Central memory CD8-positive, alpha-beta T cell (primary cell): ENCODE results near the gene CYB561.

Experiments
- ATAC-seq: fragments of 150-1000 bp; cut with Tn5 transposase; replicated peaks from 2 replicates; pipeline ENCODE4 v1.10.0; 2022; ENCODE audit warnings: mild to moderate bottlenecking, moderate FRiP score, moderate number of reproducible peaks; ENCODE audit not compliant: poor library complexity, severe bottlenecking; ENCODE audit errors: extremely low read depth
- DNase-seq, 2 donors: peaks; one replicate each; pipeline ENCODE4 v3.0.0; 2021; ENCODE audit warnings: low spot score in 2 of 2
- H3K27ac Mint-ChIP-seq: one replicate; pipeline ENCODE4 v1.8.0; 2022; ENCODE audit warnings: low read depth, mild to moderate bottlenecking, moderate library complexity, mixed read lengths
- H3K27me3 Mint-ChIP-seq: one replicate; pipeline ENCODE4 v1.8.0; 2022; ENCODE audit warnings: mixed read lengths
- H3K36me3 Mint-ChIP-seq: one replicate; pipeline ENCODE4 v1.8.0; 2022; ENCODE audit warnings: mild to moderate bottlenecking, moderate library complexity, mixed read lengths; ENCODE audit not compliant: insufficient read depth
- H3K4me1 Mint-ChIP-seq: one replicate; pipeline ENCODE4 v1.8.0; 2022; ENCODE audit warnings: mixed read lengths
- H3K4me3 Mint-ChIP-seq: one replicate; pipeline ENCODE4 v1.8.0; 2022; ENCODE audit warnings: mild to moderate bottlenecking, moderate library complexity, mixed read lengths
- H3K9me3 Mint-ChIP-seq: one replicate; pipeline ENCODE4 v1.8.0; 2022; ENCODE audit warnings: mixed read lengths

CYB561 gene

GRCh38 chr17:63433746-63434591 lies 12.1 kb downstream of the CYB561 start:
- H3K36me3 Mint-ChIP-seq, result peaks cover 11% of the 10 kb centered on the region
- no peak for DNase-seq
- no peaks in the 10 kb centered on the region for H3K27me3 Mint-ChIP-seq
- peaks cover 19% of the 10 kb centered on the region for H3K4me1 Mint-ChIP-seq
- H3K4me3 Mint-ChIP-seq, result no peak overlapping the region
- H3K9me3 Mint-ChIP-seq, result no peaks in the 10 kb centered on the region
- H3K27ac Mint-ChIP-seq, result no peak overlapping the region
- no peak for ATAC-seq

GRCh38 chr17:63431939-63432804 lies 13.9 kb downstream of the CYB561 start:
- no peaks in the 10 kb centered on the region for H3K27me3 Mint-ChIP-seq
- ATAC-seq, result no peak
- no peak overlapping the region for H3K4me3 Mint-ChIP-seq
- peaks cover 33% of the 10 kb centered on the region for H3K4me1 Mint-ChIP-seq
- peak overlapping the region; percentile 35 for H3K27ac Mint-ChIP-seq
- peaks cover 13% of the 10 kb centered on the region for H3K36me3 Mint-ChIP-seq
- no peaks in the 10 kb centered on the region for H3K9me3 Mint-ChIP-seq
- DNase-seq, result no peak

GRCh38 chr17:63431618-63431938 lies 14.5 kb downstream of the CYB561 start:
- peaks cover 13% of the 10 kb centered on the region for H3K36me3 Mint-ChIP-seq
- H3K27me3 Mint-ChIP-seq, result no peaks in the 10 kb centered on the region
- no peak overlapping the region for H3K27ac Mint-ChIP-seq
- no peak overlapping the region for H3K4me3 Mint-ChIP-seq
- H3K4me1 Mint-ChIP-seq, result peaks cover 39% of the 10 kb centered on the region
- ATAC-seq (no peak), DNase-seq (no peak)
- no peaks in the 10 kb centered on the region for H3K9me3 Mint-ChIP-seq

DNA sequence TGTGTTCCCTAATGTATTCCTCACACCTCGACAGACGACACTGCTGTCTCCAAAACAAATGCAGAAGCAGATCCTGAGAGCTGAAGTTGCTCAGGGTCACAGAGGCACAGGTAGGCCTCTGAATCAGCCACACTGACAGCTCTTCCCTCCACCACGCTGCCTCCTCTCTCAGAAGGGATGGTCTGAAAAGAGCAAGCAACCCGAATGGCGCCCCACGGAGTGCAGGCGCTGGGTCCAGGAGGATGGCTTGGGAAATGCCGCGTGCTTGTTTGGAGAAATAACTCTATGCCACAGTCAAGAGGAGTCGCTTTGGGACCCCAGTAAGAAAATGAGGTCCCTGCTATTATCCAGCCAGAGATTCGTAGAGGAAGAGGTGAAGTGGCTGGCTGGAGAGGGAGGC lies 15.9 kb downstream of the CYB561 start:
- Mint-ChIP-seq H3K27me3 (no peaks in the 10 kb centered on the region), H3K27ac (peak overlapping the region; percentile 44), H3K4me3 (no peak overlapping the region), H3K9me3 (no peaks in the 10 kb centered on the region), H3K4me1 (peaks cover 45% of the 10 kb centered on the region), H3K36me3 (peaks cover 8% of the 10 kb centered on the region)
- DNase-seq (no peak), ATAC-seq (no peak)

DNA sequence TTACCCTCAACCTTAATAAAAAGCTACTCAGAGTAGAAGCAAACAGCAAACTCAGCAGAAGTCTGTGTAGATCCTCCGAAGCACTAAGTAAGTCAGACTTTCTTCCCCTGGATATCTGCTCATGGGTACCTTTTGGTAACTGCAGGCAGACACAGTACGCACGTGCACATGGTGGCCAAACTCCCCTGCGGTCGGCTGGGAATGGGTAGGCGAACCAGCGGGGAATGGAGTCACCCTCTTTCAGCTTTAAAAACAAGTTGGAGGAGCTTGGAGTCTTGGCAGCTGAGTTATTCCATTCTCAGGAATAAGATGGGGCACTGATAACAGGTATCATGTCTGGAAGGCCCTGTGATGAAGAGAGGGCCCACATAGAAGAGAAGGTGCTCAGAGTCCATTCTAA lies 16.3 kb downstream of the CYB561 start:
- ATAC-seq (no peak), DNase-seq (no peak)
- Mint-ChIP-seq H3K9me3 (no peaks in the 10 kb centered on the region), H3K27me3 (no peaks in the 10 kb centered on the region), H3K36me3 (peaks cover 5% of the 10 kb centered on the region), H3K27ac (peak overlapping the region; percentile 44), H3K4me1 (peaks cover 40% of the 10 kb centered on the region), H3K4me3 (no peak overlapping the region)

GRCh38 chr17:63426917-63427308 lies 19.2 kb downstream of the CYB561 start:
- no peak for DNase-seq
- H3K36me3 Mint-ChIP-seq, result peaks cover 5% of the 10 kb centered on the region
- H3K27me3 Mint-ChIP-seq, result no peaks in the 10 kb centered on the region
- peaks cover 32% of the 10 kb centered on the region for H3K4me1 Mint-ChIP-seq
- no peaks in the 10 kb centered on the region for H3K9me3 Mint-ChIP-seq
- H3K27ac Mint-ChIP-seq, result no peak overlapping the region
- no peak for ATAC-seq
- peak overlapping the region; percentile 44 for H3K4me3 Mint-ChIP-seq

GRCh38 chr17:63426041-63426916 lies 19.8 kb downstream of the CYB561 start:
- Mint-ChIP-seq H3K4me3 (no peak overlapping the region), H3K4me1 (peaks cover 32% of the 10 kb centered on the region), H3K9me3 (no peaks in the 10 kb centered on the region), H3K36me3 (peaks cover 5% of the 10 kb centered on the region), H3K27ac (no peak overlapping the region), H3K27me3 (no peaks in the 10 kb centered on the region)
- ATAC-seq, result no peak
- DNase-seq, result no peak

DNA sequence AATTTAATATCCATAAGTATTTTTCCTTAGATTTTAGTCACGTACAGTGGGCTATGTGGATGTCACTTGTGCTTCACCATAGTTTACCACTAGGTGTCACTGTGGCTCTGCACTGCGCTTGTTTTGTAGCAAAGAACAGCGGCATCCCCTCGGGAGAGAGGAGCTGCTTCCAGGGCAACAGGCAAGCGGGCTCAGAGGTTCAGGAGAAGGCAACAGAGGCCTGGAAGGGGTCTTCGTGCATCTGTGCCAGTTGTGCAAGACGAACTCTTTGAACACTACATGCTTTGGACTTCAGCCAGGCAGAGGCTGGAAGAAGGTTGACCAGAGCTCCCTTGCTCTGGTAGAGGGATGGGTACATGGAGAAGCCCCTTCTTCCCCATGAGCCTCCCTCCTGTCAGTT lies 20.6 kb downstream of the CYB561 start:
- H3K27ac Mint-ChIP-seq, result no peak overlapping the region
- peaks cover 33% of the 10 kb centered on the region for H3K4me1 Mint-ChIP-seq
- peaks cover 5% of the 10 kb centered on the region for H3K36me3 Mint-ChIP-seq
- no peaks in the 10 kb centered on the region for H3K9me3 Mint-ChIP-seq
- ATAC-seq (peak; percentile 58), DNase-seq (peak; percentile 59)
- H3K27me3 Mint-ChIP-seq, result no peaks in the 10 kb centered on the region
- H3K4me3 Mint-ChIP-seq, result no peak overlapping the region

DNA sequence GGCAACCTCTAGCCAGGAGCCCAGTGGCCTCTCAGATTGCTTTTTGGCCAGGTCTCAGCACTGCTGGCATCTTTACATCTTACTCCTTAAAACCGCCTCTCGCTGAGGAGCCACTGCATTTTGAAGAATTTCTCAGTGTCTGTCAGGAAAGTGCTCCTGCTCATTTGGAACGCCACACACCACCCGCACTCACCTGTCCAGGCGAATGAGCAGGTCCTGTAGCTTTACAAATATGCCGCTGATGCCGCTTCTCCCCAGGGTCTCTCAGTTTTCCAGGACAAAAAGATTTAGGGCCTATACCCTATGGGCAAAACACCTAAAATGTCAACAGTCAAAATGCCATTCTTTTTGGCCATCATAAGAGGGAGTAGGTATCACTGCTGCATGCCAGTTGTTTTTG lies 22.1 kb downstream of the CYB561 start:
- Mint-ChIP-seq H3K4me1 (peaks cover 41% of the 10 kb centered on the region), H3K36me3 (peaks cover 5% of the 10 kb centered on the region)

DNA sequence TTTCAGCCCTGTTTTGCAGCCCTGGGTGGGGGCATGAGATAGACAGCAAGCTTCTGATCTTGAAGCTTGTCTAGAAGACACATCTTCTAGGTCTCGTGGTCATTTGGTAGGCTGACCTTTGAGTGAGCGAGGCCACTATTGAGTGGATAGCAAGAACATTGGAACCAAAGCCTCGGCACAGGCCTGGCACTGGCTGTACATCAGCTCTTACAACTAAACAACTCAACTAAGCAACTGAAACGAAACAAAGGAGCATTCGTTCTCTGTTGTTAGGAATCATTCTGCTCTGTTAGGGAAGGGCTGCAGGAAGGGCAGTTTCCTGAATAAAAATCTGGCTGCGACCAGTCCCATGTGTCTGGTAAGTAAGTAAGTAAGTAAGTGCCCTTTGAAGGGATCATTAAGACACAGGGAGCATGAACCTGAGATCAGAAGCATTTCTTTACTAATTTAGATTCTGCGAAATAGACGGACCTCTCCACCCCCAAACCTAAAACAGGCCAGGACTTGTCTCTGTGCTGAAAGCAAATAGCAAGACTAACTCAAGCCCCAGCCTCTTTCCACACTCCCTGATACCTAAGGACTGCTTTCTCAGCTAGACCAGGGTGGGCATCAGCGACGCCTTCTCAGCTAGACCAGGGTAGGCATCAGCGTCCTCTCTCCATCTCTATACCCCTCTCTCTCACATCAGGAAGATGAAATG lies 22.7 kb downstream of the CYB561 start:
- Mint-ChIP-seq H3K27me3 (no peaks in the 10 kb centered on the region), H3K4me3 (no peak overlapping the region), H3K27ac (no peak overlapping the region), H3K9me3 (no peaks in the 10 kb centered on the region), H3K4me1 (peaks cover 38% of the 10 kb centered on the region), H3K36me3 (peaks cover 3% of the 10 kb centered on the region)
- DNase-seq, result no peak
- ATAC-seq, result no peak

More for the DNA sequence above, 22.1 kb downstream of the CYB561 start:
- H3K27ac Mint-ChIP-seq, result no peak overlapping the region
- no peak for DNase-seq
- no peak for ATAC-seq
- no peaks in the 10 kb centered on the region for H3K9me3 Mint-ChIP-seq
- no peaks in the 10 kb centered on the region for H3K27me3 Mint-ChIP-seq
- no peak overlapping the region for H3K4me3 Mint-ChIP-seq

- ATAC-seq (no peak), DNase-seq (no peak)
- Mint-ChIP-seq H3K27ac (no peak overlapping the region), H3K36me3 (peaks cover 2% of the 10 kb centered on the region), H3K4me1 (peaks cover 24% of the 10 kb centered on the region), H3K27me3 (no peaks in the 10 kb centered on the region), H3K4me3 (no peak overlapping the region), H3K9me3 (no peaks in the 10 kb centered on the region)
Observed at GRCh38 chr17:63421681-63422645, 24.1 kb downstream of the CYB561 start.
